ENCODE data around the gene DAPK1.

DAPK1 gene

GRCh38 chr9:87681271-87682061 lies 183.8 kb downstream of the DAPK1 start:
- H3K4me2 ChIP-seq (ENCODE audit: low read depth, low read length) = no peak overlapping the region
- H3K9me2 ChIP-seq (replicated peaks; ENCODE audit: insufficient read depth, low read length) = no peaks in the 10 kb centered on the region
- TF ChIP-seq EZH2phosphoT487 (IDR thresholded peaks at IDR 0.05; ENCODE audit: low read length) = no peak
- TF ChIP-seq EZH2 (optimal IDR thresholded peaks at IDR 0.05; ENCODE audit: low read depth, low read length) = no peak
- TF ChIP-seq CTCF (IDR thresholded peaks at IDR 0.05; ENCODE audit: low read length) = no peak
- H3K79me2 ChIP-seq (ENCODE audit: low read length) = no peaks in the 10 kb centered on the region
- no peak overlapping the region for H2AFZ ChIP-seq (ENCODE audit: low read length)
- no peaks in the 10 kb centered on the region for H3K9me3 ChIP-seq (replicated peaks; ENCODE audit: insufficient read depth, low read length)
- no peaks in the 10 kb centered on the region for H3F3A ChIP-seq (ENCODE audit: insufficient read depth, low read length)
- no peak overlapping the region for H3K27ac ChIP-seq (ENCODE audit: low read length)
- peaks cover 9% of the 10 kb centered on the region; the same call in 1 of the 2 replicates for H3K36me3 ChIP-seq (replicated peaks; ENCODE audit: insufficient read depth, low read length)
- H4K20me1 ChIP-seq (ENCODE audit: insufficient read depth, low read length) = no peaks in the 10 kb centered on the region
- no peak for DNase-seq
- no peak overlapping the region for H3K4me3 ChIP-seq (ENCODE audit: low read length)
- no peaks in the 10 kb centered on the region for H3K27me3 ChIP-seq (replicated peaks; ENCODE audit: insufficient read depth, low read length)
- H3K9ac ChIP-seq (ENCODE audit: low read length) = no peak overlapping the region
- H3K4me1 ChIP-seq (ENCODE audit: low read length) = peaks cover 18% of the 10 kb centered on the region

GRCh38 chr9:87682085-87682484 lies 184.4 kb downstream of the DAPK1 start:
- Histone ChIP-seq H2AFZ (ENCODE audit: low read length) (no peak overlapping the region), H3K4me2 (ENCODE audit: low read depth, low read length) (no peak overlapping the region), H3K79me2 (ENCODE audit: low read length) (no peaks in the 10 kb centered on the region), H3K9me3 (replicated peaks; ENCODE audit: insufficient read depth, low read length) (no peaks in the 10 kb centered on the region), H3K9me2 (replicated peaks; ENCODE audit: insufficient read depth, low read length) (no peaks in the 10 kb centered on the region), H3K4me3 (ENCODE audit: low read length) (no peak overlapping the region), H3K36me3 (replicated peaks; ENCODE audit: insufficient read depth, low read length) (peaks cover 9% of the 10 kb centered on the region; the same call in 1 of the 2 replicates), H4K20me1 (ENCODE audit: insufficient read depth, low read length) (no peaks in the 10 kb centered on the region), H3F3A (ENCODE audit: insufficient read depth, low read length) (no peaks in the 10 kb centered on the region), H3K27ac (ENCODE audit: low read length) (no peak overlapping the region), H3K4me1 (ENCODE audit: low read length) (peaks cover 18% of the 10 kb centered on the region), H3K9ac (ENCODE audit: low read length) (no peak overlapping the region), H3K27me3 (replicated peaks; ENCODE audit: insufficient read depth, low read length) (no peaks in the 10 kb centered on the region)
- TF ChIP-seq EZH2phosphoT487 (IDR thresholded peaks at IDR 0.05; ENCODE audit: low read length) (no peak), EZH2 (optimal IDR thresholded peaks at IDR 0.05; ENCODE audit: low read depth, low read length) (no peak), CTCF (IDR thresholded peaks at IDR 0.05; ENCODE audit: low read length) (no peak)
- DNase-seq = no peak

- no peaks in the 10 kb centered on the region for H3K9me2 ChIP-seq (replicated peaks; ENCODE audit: insufficient read depth, low read length)
- H4K20me1 ChIP-seq (ENCODE audit: insufficient read depth, low read length) = no peaks in the 10 kb centered on the region
- peaks cover 18% of the 10 kb centered on the region for H3K4me1 ChIP-seq (ENCODE audit: low read length)
- no peak overlapping the region for H3K4me3 ChIP-seq (ENCODE audit: low read length)
- no peaks in the 10 kb centered on the region for H3K9me3 ChIP-seq (replicated peaks; ENCODE audit: insufficient read depth, low read length)
- no peak overlapping the region for H2AFZ ChIP-seq (ENCODE audit: low read length)
- H3K27ac ChIP-seq (ENCODE audit: low read length) = no peak overlapping the region
- no peaks in the 10 kb centered on the region for H3K27me3 ChIP-seq (replicated peaks; ENCODE audit: insufficient read depth, low read length)
- no peak overlapping the region for H3K4me2 ChIP-seq (ENCODE audit: low read depth, low read length)
- no peaks in the 10 kb centered on the region for H3K79me2 ChIP-seq (ENCODE audit: low read length)
- no peaks in the 10 kb centered on the region for H3F3A ChIP-seq (ENCODE audit: insufficient read depth, low read length)
- TF ChIP-seq EZH2 (optimal IDR thresholded peaks at IDR 0.05; ENCODE audit: low read depth, low read length) (no peak), EZH2phosphoT487 (IDR thresholded peaks at IDR 0.05; ENCODE audit: low read length) (no peak), CTCF (IDR thresholded peaks at IDR 0.05; ENCODE audit: low read length) (no peak)
- no peak overlapping the region for H3K9ac ChIP-seq (ENCODE audit: low read length)
- H3K36me3 ChIP-seq (replicated peaks; ENCODE audit: insufficient read depth, low read length) = peaks cover 9% of the 10 kb centered on the region; the same call in 1 of the 2 replicates
- DNase-seq = no peak
Measured at GRCh38 chr9:87682618-87683017, 185.0 kb downstream of the DAPK1 start.
